SU-DHL-6 (cell line): ENCODE measurements around the gene AFF3.
"Not testable (repeated sequence)": the region's sequence is repeated elsewhere in the genome, so short reads cannot be mapped to it uniquely, and the experiment has no call there.

Experiments used
- H2AFZ ChIP-seq: fragments of 200-600 bp; sonication (generic); 2 replicates; pipeline ENCODE4 v1.6.1; 2014; ENCODE audit warnings: low read depth, mild to moderate bottlenecking, moderate library complexity, mixed read lengths, antibody characterized with exemption, low read length; ENCODE audit not compliant: severe bottlenecking
- H3F3A ChIP-seq: fragments of 200-600 bp; shearing (Covaris generic); 2 replicates; pipeline ENCODE4 v1.6.0; 2016; ENCODE audit warnings: antibody characterized with exemption, mild to moderate bottlenecking; ENCODE audit not compliant: insufficient read depth
- H3K27ac ChIP-seq: fragments of 200-600 bp; sonication (generic); 2 replicates; pipeline ENCODE4 v1.5.1; 2016; ENCODE audit warnings: low read depth, mild to moderate bottlenecking, low read length, moderate library complexity, mixed read lengths
- H3K27me3 ChIP-seq: fragments of 200-600 bp; sonication (generic), shearing (Covaris generic); 2 replicates; pipeline ENCODE4 v1.6.0; 2014; ENCODE audit warnings: mild to moderate bottlenecking, low read length
- H3K36me3 ChIP-seq: fragments of 200-600 bp; sonication (generic); 2 replicates; pipeline ENCODE4 v1.6.1; 2014; ENCODE audit warnings: mild to moderate bottlenecking, low read length, mixed read lengths
- H3K4me2 ChIP-seq: fragments of 300-600, 200-600 bp; shearing (Covaris generic), sonication (generic); 2 replicates; pipeline ENCODE4 v1.6.0; 2014; ENCODE audit warnings: low read length, low read depth, mild to moderate bottlenecking; ENCODE audit not compliant: poor library complexity, severe bottlenecking
- H3K4me3 ChIP-seq: fragments of 200-600 bp; sonication (generic); 2 replicates; pipeline ENCODE4 v1.5.1; 2014; ENCODE audit warnings: antibody characterized with exemption, low read length, mild to moderate bottlenecking, mixed read lengths; ENCODE audit not compliant: insufficient read depth, poor library complexity, severe bottlenecking
- H3K79me2 ChIP-seq: fragments of 200-600 bp; sonication (generic); 2 replicates; pipeline ENCODE4 v1.6.1; 2014; ENCODE audit warnings: mild to moderate bottlenecking, low read length, moderate library complexity; ENCODE audit not compliant: insufficient read depth
- H3K9ac ChIP-seq: fragments of 200-600 bp; sonication (generic); 2 replicates; pipeline ENCODE4 v1.7.0; 2014; ENCODE audit warnings: mild to moderate bottlenecking, low read length
- H3K9me2 ChIP-seq: fragments of 200-600 bp; sonication (generic); replicated peaks from 2 replicates; pipeline ENCODE4 v1.6.1; 2014; ENCODE audit warnings: low read length; ENCODE audit not compliant: insufficient read depth
- H3K9me3 ChIP-seq: fragments of 200-600 bp; sonication (generic); 2 replicates; pipeline ENCODE4 v1.6.1; 2014; ENCODE audit warnings: low read length, mixed read lengths; ENCODE audit not compliant: insufficient read depth
- H4K20me1 ChIP-seq: fragments of 200-600 bp; sonication (generic); 2 replicates; pipeline ENCODE4 v1.6.1; 2014; ENCODE audit warnings: low read depth, mild to moderate bottlenecking, antibody characterized with exemption, low read length, moderate library complexity, mixed read lengths
- CTCF ChIP-seq: fragments of 200-600 bp; sonication (generic); IDR thresholded peaks from one replicate; pipeline ENCODE4 v1.5.1; 2017; ENCODE audit warnings: antibody characterized with exemption, mild to moderate bottlenecking, low read length, moderate library complexity; ENCODE audit not compliant: insufficient read depth, poor library complexity, severe bottlenecking
- EZH2phosphoT487 ChIP-seq: fragments of 200-600 bp; sonication (generic), shearing (Covaris generic); conservative IDR thresholded peaks from 2 replicates; pipeline ENCODE4 v1.6.1; 2018; ENCODE audit warnings: mild to moderate bottlenecking, antibody characterized with exemption, low read length, moderate library complexity, mixed read lengths

The AFF3 gene

GRCh38 chr2:99735753-99736152, 406.6 kb downstream of the AFF3 start:
- Histone ChIP-seq H3K9me3 (no peaks in the 10 kb centered on the region), H2AFZ (no peak overlapping the region), H3K36me3 (no peaks in the 10 kb centered on the region; the same call in 1 of the 2 replicates), H3F3A (no peaks in the 10 kb centered on the region), H3K27ac (no peak overlapping the region), H3K9me2 (no peaks in the 10 kb centered on the region), H4K20me1 (no peaks in the 10 kb centered on the region), H3K27me3 (no peaks in the 10 kb centered on the region), H3K9ac (no peak overlapping the region), H3K4me3 (no peak overlapping the region), H3K4me2 (no peak overlapping the region), H3K79me2 (no peaks in the 10 kb centered on the region)
- no peak for TF ChIP-seq CTCF
- no peak for TF ChIP-seq EZH2phosphoT487

- not testable (repeated sequence) for H3K36me3 ChIP-seq, H3K4me3 ChIP-seq, H2AFZ ChIP-seq, H3K4me2 ChIP-seq, H3F3A ChIP-seq, H3K9me3 ChIP-seq, H3K27ac ChIP-seq, H4K20me1 ChIP-seq, H3K79me2 ChIP-seq, H3K9ac ChIP-seq, H3K27me3 ChIP-seq, H3K9me2 ChIP-seq
Observed at GRCh38 chr2:99735314-99735713, 407.1 kb downstream of the AFF3 start.

GRCh38 chr2:99734236-99734635, 408.2 kb downstream of the AFF3 start:
- H3K9me2 ChIP-seq = no peaks in the 10 kb centered on the region
- TF ChIP-seq CTCF = no peak
- no peak for TF ChIP-seq EZH2phosphoT487
- H3K27me3 ChIP-seq = no peaks in the 10 kb centered on the region
- no peaks in the 10 kb centered on the region for H3K9me3 ChIP-seq
- no peak overlapping the region for H3K27ac ChIP-seq
- H3K79me2 ChIP-seq = no peaks in the 10 kb centered on the region
- H3K4me2 ChIP-seq = no peak overlapping the region
- H3F3A ChIP-seq = no peaks in the 10 kb centered on the region
- no peak overlapping the region for H2AFZ ChIP-seq
- no peak overlapping the region for H3K9ac ChIP-seq
- H3K36me3 ChIP-seq = no peaks in the 10 kb centered on the region; the same call in 1 of the 2 replicates
- no peaks in the 10 kb centered on the region for H4K20me1 ChIP-seq
- no peak overlapping the region for H3K4me3 ChIP-seq

GRCh38 chr2:99729104-99730025, 413.0 kb downstream of the AFF3 start:
- Histone ChIP-seq H3K9me3 (no peaks in the 10 kb centered on the region), H3K9ac (no peak overlapping the region), H4K20me1 (no peaks in the 10 kb centered on the region), H2AFZ (no peak overlapping the region), H3K27me3 (no peaks in the 10 kb centered on the region), H3K27ac (no peak overlapping the region), H3F3A (no peaks in the 10 kb centered on the region), H3K36me3 (no peaks in the 10 kb centered on the region; the same call in 1 of the 2 replicates), H3K4me2 (no peak overlapping the region), H3K9me2 (no peaks in the 10 kb centered on the region), H3K4me3 (no peak overlapping the region), H3K79me2 (no peaks in the 10 kb centered on the region)
- TF ChIP-seq EZH2phosphoT487 = no peak
- TF ChIP-seq CTCF = no peak
